ENCODE results near the gene RASSF1.

RASSF1 gene

DNA sequence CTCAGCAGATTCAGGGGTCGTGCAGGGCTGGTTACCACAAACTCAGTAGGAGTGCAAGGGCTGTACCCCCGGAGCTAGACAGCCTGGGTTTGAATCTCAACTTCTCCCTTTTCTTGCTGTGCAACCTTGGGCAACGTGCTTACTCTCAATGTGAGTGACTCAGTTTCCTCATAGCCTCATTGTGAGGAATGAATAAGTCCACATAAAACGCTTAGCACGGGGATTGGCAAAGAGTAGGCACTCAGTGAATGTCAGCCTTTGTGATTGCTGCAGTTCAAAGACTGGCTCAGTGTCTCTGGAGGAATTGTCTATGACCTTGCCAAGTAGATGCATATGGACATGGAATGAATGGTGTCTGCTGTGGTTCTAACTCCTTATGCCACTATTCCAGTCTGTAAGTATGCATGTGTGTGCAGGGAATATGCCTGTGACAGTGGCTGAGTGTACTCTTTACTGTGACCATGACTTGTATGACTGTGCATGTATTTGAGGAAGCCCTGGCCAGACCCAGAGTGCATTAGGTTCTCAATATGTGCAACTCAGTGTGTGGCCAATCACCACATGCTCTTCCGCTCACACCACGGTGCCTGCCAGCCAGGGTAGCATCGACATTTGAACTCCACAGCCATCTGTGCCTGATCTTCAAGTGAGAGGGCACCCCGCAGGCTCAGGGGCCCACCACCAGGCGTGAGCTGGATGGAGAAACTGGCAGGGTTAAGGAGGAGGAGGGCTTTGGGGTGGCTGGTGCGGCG lies 40.5 kb downstream of the RASSF1 start:
- no peak for DNase-seq (ENCODE audit: low spot score)

DNA sequence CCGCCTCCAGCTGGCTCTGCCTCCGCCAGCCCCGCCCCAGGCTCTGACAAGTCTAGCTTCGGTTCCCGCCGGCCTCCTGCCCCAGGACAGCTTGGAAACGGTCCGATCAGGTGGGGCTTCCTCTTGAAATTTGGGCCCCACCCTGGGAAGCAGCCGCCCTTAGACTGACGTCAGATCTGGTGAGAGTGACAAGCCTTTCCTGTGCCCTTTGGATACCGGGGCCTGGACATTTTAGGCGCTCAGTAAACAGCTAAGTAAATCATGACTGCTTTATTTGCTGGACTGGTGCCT lies 41.1 kb downstream of the RASSF1 start:
- DNase-seq (ENCODE audit: low spot score), result no peak

DNA sequence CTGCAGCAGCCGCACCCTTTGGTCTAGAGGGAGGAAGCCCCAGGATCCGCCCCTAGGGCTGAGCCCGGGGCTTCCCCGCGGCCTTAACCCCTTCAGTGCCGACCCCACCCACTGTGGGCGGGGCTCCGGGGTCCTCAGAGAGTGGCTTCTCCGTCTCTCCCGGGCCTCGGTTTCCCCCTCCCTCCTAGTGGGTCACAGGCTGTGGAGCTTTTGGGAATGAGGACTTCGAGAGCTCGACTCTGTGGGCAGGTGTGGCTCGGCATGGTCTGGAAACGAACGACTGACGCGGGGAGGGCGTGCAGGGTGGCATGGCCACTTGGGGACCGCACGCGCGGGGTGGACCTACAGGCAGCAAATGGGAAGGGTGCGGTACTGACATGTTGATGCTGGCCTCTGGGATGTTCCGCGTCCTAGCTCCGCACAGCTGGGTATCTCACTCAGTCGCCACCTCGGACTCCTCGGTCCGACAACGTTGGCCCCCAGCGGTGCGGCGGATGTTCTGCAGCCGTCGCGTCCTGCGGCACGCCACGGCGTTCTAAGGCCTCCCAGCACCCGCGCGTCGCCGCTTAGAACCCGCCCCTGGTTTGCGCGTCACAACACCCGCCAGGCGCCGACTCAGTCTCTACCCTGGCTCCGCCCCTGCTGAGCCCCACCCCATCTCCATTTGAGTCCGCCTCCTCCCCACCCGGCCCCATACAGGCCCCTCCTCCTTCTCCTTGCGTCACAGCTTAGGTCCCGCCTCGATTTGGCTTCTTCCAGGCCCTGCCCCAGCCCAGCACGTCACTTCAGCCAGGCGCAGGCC lies 41.6 kb downstream of the RASSF1 start, which contains the start of the genes HYAL3 and NAA80:
Gene HYAL3, minus strand, starts transcription at position 570 of the 802 bp plus-strand sequence. CDS start 3,803 bp downstream, outside the sequence.
Gene NAA80, minus strand, starts transcription at position 570 of the 802 bp plus-strand sequence. CDS start 1,942 bp downstream, outside the sequence.
- peak; percentile 99 for DNase-seq (ENCODE audit: low spot score)

DNA sequence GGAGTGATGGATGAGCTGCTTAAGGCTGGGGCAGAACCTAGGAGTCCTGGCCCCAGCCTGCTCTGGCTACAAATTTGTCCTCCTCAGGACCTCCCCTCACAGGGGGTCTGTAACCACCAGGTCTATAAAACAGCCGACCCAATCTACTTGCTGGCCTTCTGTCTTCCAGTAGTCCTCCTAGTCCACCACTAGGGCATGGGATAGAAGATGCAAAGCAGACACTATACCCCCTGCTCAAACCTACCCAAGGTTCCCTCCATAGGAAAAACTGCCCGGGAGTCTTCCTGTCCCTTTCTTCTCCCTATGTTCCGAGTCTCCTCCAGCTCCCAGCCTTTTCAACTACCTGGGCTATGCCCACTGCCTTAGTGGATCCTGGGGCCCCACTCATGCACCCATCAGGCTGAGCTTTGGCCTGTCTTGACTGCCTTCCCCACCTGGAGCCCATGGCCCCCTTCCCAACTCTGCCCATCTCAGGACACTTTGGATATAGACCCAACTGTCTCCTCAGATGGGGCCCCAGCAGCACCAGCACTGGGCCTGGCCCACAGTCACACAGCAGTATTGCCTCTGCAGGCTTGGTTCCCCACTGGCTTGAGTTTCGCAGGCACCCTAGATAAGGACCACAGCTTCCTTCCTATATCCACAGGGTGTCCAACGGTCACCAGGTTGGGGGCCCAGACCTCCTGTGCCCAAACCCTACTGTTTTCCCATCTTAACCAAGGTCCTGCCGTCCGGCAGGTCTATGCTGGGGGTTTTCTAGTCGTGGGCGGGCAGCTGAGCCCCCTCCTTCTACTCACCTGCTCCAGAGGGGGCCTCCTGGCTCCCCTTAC lies 42.5 kb downstream of the RASSF1 start:
- DNase-seq (ENCODE audit: low spot score), result no peak

DNA sequence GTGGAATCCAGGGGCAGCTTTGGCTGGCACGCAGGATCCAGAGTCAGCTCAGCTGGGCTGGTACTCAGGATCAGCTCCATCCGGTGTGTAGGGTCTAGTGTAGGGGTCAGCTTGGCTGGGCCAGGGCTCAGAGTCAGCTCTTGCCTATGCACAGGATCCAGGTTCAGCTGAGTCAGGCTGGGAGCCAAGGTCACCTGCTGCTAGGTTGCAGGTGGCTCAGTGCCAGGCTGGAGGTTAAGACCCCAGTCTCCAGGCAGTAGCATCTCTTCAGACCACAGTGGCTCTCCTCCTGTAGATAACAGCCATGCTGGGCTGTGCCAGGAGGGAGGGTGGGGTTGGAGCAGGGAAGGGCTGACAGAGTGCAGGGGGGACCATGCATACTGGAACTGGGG lies 43.3 kb downstream of the RASSF1 start:
- DNase-seq (ENCODE audit: low spot score), result no peak

DNA sequence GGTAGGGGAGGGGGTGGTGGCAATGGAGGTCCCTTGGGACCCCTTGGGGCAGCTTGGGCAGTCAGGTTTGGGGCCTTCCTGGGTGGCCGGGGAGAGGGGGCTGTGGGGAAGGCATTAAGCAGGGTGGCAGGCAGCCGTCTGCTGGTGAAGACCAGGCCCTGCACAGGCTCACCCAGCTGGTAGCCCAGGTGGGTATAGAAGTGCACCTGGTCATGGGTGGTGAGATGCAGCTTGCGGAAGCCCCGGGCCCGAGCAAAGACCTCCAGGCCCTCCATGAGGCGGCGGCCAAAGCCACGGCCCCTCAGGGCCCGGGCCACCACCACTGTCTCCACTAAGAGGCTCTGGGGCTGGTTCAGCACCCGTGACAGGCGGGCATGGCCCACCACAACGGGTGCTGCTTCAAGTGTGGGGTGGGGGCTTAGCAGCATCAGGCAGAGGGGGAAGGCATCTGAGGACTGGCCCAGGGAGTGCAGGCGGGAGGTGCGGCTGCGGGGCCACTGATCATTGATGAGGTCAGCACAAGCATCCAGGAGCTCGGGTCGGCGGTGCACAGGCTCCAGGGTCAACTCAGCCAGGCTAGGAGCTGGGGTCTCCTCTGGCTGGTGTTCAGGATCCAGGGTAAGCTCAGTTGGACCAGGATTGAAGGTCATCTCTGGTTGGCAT lies 43.8 kb downstream of the RASSF1 start:
- no peak for DNase-seq (ENCODE audit: low spot score)

DNA sequence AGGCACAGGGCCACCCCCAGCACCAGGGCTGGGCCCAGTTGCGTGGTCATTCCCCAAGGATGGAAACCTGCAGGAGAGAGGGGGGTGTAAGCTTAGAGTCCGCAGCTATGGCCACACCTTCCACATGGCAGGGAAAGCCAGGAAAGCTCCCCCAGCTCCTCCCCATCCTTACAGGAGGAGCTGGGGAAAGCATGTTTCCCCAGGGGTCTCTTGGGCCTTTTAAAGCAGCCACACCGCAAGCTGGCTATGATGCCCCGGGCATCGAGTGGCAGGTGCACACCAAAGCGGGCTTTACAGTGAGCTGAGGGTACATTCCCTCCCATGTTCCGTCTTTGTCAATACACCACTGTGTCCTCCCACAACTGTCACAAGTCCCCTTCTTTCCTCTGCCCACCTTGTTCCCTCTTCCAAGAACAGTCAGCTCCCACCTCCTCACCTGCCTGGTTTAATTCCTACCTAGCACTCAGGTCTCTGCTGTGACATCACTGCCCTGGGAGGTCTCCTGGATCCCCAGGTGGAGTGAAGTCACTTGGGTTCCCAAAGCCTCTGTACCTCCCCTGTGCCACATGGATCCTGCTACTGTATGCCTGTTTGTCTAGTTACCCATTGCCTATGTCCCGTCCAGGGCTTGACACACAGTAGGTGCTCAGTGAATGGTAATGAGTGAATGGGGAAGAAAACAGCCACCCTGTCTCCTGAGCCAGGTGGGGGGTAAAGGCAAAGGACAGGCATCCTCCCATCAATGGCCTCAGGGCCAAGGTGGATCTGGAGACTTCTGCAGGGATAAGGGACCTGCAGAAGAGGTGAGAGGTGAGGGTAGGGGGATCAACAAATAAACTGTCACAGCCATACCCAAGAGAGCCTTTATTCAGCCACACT lies 44.8 kb downstream of the RASSF1 start:
- no peak for DNase-seq (ENCODE audit: low spot score)

DNA sequence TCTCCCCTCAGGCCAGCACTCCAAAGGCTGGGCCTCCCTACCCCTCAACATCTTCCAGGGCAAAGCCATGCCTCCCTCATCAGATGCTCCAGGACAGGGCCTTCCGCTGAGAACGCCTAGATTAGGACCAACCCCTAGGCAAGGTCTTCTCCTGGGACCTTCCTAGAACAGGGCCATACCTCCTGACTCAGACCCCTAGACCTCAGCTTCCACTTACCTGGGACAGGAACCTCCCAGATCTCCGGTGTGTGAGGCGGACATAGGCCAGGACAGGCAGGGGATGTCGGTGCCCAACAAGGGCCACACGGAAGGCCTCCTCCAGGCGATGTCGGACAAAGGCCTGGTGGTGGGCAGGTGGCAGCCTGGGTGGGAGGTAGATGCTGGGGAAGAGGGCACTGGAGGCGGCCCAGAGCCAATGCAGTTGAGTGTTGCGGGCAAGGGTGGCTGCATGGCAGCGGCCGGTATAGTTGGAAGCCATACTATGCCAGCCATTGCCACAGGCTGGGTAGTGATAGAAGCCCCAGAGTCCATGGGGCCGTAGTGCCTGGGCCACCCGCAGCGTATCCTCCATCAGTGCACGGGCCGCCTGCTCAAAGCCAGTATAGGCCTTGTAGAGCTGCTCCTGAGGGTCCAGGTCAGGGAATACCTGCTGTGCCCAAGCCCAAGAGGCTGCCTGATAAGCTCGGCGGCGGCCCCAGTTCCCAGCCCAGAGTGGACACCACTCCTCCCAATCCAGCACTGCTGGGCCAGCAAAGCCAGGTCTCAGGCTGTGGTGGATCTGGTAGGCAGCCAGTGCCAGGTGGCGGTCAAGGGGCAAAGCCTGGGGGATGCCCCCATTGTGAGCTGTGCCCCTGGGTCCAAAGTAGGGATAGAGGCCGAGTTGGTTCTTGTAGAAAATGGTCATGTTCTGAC lies 45.9 kb downstream of the RASSF1 start:
- DNase-seq (ENCODE audit: low spot score), result no peak

DNA sequence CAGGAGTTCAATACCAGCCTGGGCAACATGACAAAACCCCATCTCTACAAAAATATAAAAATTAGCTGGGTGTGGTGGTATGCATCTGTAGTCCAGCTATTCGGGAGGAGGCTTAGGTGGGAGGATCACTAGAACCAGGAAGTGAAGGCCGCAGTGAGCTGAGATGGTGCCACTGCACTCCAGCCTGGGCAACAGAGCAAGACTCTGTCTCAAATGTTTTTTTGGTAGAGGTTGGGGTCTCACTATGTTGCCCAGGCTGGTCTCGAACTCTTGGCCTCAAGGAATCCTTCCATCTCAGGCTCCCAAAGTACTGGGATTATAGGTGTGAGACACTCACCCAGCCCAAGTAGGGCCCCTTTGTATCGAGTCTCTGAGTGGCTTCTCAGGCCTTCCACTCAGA lies 46.5 kb downstream of the RASSF1 start:
- DNase-seq (ENCODE audit: low spot score), result no peak

DNA sequence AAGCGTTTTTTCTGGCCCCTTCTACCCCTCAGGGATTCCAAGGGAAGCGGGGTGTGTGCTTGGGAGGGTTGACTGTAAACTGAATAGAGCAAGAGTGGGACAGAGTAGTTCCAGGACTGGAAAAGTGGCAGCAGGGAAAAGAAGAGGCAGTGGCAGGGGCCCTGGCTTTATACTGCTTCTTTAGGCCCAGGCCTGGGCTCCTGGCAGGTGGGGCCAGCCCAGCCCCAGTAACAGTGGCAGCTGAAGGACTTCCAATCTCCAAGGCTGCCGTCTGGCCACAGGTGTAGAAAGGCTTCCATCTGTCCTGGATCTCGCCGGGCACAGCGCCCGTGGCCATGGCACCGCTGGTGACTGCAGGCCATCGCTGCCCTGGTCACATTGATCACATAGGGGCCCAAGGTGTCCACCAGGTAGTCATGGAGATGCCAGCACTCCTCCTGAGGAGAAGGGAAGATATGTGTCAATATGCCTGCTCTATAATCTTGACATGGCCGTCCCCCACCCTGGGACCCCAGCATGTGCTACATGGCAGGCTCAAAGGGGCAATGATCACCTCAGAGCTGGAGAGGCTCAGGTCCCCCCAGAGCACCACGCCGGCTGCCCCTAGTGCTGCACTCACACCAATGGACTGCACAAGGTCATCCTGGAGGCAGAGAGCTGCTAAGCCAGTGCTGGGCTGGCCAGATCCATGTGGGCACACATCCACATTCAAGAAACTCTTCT lies 47.4 kb downstream of the RASSF1 start:
- DNase-seq (ENCODE audit: low spot score), result no peak

DNA sequence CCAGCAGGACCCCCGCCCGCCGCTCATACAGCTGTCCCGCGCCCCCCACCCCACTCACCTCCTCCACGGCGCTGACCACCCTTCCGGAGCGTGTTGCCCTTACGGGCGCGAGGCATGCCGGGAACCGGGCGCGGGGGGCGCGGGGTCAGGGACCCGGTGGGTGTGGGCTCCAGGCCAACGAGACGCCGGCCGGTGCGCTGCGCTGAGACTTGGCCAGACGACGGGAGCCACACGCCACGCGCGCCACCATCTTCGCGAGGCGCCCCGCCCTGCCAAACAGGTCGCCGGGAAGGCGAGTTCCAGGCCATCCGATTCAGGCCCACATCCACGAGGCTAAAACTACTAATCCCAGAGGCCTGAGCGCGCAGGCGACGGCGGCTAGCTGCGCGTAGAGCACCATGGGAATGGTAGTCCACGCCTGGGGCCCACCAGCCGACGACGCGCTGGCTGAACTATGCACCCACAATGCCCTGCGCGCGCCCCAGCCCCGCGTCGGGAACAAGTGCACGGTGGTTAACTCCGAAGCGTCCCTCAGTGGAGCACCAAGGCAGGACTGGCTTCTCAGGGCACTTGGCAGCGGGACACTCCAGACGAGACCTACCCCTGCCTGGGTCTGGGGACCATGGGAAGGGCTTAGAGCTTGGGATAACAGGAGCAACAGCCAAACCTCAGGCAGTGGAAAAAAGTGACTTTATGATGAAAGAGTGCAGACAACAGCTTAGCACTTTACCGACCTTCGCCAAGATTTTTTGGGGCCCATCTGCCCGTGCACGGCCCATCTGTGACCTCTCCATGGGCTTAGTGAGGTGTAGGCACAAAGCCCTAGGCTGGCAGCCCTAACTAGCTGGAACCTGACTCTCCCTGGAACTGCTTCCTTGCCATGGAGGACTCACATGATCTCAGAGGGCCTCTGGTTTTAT lies 48.2 kb downstream of the RASSF1 start, which contains the start of gene IFRD2:
Gene IFRD2, minus strand, starts transcription at position 271 of the 920 bp plus-strand sequence. Its CDS starts 155 bp downstream, at position 116.
- DNase-seq (ENCODE audit: low spot score), result peak; percentile 92

DNA sequence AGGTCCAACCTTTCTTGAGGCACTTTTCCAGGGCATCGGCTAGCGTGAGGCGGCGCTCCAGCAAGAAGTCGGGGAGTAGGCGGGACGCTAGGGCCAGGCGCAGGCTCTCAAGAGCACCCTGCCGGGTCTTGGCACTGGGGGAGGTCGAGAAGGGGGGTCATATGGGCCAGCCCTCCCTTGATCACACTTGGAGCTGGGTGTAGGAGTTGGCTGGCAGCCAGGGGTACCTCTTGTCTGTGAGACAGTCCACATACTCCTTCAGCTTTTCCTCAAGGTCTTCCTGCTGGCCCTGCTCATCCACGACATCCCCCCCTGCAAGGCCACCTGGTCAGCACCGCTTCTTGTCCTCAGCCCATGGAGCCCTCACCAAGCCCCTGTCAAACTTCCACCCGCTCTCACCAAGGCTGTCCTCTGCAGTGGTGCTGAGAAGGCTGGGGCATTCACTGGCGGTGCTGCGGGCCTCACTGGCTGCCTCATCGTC lies 50.4 kb downstream of the RASSF1 start:
- no peak for DNase-seq (ENCODE audit: low spot score)

DNA sequence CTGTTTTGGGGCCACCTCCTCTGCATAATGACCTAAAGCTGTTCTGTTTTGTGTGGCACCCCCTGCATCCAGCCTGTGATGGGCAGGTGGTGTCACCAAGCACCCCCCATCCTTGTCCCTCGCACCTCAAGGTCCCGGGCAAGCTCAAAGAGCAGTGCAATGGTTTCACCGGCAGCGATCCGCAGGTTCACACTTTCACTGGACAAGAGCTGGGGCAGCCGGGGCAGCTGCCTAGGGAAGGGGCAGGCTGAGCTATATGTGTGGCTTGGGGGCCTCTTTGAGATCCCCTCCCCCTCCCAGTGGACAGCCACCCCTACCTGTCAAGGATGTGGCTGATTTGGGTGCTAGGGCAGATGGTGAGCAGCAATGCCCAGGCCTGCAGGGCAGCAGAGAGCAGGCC lies 51.5 kb downstream of the RASSF1 start:
- no peak for DNase-seq (ENCODE audit: low spot score)

DNA sequence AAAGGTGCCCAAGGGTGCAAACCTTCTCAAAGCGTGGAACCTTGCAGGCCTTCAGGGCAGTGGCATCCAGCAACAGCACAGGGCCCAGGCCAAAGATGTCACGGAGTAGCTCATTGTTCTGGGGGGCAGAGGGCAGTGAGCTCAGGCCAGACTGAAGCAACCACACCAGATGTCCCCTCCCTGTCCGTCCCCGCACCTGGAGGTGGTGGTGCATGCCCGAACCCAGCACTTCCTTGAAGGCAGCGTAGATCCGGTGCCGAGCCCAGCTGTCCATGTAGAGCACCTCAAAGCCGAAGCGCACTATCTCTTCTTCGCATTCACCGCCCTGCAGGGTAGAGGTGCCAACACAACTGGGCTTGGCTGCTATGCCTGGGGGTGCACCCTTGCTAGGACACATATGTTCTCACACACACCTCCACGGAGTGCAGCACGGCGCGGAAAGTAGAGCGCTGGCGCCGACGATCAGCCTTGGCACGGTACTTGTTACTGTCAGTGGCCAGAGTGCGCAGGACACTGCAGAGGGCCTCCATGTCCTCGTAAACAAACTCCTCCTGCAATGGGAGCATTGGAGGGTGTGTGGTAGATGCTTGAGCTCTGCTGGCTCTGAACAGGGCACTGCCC lies 52.1 kb downstream of the RASSF1 start:
- no peak for DNase-seq (ENCODE audit: low spot score)

DNA sequence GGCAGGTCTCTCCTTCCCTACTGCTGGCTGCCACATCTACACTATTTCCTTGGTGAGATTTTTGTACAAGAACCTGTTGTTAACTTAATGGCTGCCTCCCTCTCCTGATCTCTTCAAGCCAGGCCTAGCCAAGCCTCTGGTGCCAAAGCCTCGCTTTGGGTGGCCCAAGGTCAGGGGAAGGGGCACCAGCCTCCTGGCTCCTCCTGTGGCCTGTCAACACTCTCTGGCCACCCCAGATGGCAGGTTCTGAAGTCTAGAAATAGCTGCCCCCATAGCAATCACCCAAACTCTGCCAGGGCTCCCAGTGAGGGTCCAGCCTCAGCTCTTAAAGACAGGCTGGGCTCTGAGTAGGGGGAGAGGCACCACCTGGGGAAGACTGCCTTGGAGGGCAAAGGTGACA lies 53.4 kb downstream of the RASSF1 start:
- DNase-seq (ENCODE audit: low spot score), result no peak

DNA sequence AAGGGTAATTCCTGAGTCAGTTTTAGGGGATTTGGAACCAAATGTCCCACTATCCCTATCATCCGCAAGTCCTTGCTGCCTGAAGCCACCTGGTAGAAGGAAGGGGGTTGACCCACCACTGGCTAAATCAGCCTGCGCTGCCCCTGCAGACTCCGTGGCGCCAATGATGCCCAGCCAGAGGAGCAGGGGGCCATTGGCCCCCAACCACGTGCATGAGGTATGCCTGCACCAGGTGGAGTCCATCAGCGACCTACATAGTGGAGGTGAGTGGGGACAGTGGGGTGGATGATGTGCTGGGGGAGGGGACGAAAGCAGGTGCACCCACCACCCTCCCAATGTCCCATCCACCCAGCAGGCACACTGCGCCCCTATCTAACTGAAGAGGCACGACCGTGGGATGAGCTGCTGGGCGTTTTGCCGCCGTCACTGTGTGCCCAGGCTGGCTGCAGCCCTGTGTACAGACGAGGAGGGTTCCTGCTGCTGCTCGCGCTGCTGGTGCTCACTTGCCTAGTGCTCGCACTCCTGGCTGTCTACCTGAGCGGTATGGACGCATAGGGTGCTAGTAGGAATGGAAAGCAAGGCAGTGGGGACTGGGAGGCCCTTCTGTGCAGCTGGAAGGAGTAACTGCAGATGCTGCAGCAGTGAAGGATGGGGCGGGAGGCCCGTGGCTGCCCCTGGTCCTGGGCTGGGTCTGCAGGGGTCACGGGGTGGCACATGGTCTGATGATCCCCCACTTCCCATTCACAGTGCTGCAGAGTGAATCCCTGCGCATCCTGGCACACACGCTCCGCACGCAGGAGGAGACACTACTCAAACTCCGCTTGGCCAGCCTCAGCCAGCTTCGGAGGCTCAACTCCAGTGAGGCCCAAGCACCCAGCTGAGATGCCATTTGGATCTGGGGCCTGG lies 54.1 kb downstream of the RASSF1 start:
- DNase-seq (ENCODE audit: low spot score), result no peak
